Fibroblast of skin of right biceps (primary cell): ENCODE measurements around the gene CDY1.
"Not testable (repeated sequence)": the region's sequence is repeated elsewhere in the genome, so short reads cannot be mapped to it uniquely, and the experiment has no call there.

Experiments
- DNase-seq: peaks from one replicate; pipeline ENCODE4 v3.0.0-alpha.2; 2013

The CDY1 gene, protein sequence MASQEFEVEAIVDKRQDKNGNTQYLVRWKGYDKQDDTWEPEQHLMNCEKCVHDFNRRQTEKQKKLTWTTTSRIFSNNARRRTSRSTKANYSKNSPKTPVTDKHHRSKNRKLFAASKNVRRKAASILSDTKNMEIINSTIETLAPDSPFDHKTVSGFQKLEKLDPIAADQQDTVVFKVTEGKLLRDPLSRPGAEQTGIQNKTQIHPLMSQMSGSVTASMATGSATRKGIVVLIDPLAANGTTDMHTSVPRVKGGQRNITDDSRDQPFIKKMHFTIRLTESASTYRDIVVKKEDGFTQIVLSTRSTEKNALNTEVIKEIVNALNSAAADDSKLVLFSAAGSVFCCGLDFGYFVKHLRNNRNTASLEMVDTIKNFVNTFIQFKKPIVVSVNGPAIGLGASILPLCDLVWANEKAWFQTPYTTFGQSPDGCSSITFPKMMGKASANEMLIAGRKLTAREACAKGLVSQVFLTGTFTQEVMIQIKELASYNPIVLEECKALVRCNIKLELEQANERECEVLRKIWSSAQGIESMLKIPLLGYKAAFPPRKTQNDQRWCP

DNA sequence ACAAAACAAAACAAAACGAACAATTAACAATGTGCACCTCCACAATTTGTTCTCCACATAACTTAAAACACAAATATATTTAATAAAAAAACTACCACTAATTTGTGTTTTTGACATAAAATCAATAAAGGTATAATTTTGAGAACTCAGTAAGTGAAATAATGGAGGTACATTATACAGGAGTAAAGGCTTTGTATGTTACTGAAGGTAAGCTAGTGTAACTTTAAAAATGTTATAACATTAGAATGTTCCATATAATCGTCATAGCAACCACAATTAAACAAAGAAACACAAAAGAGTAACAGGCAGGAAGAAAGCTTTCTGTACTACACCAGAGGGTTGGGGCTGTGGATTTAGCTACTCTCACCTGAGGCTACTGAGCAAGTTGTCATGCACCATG lies at the start of gene CDY1:
TSS of gene CDY1 (plus strand) at position 301 of the 400 bp plus-strand sequence. CDS start 326 bp downstream, outside the sequence.
- not testable (repeated sequence) for DNase-seq

DNA sequence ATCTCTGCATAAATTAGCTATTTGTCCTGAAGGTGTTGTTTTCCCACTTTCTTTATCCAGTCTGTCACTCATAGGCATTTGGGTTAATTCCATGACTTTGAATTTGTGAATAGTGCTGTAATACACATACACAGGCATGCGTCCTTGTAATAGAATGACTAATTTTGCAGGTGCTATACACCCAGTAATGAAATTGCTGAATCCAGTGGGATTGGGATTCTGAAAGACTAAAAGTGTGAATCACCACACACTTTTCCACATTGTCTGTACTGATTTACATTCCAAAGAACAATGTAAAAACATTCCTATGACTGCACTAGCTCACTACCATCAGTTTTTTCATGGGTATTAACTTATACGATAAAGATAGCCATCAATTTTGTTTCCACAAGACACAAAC lies 28.6 kb upstream of the CDY1 start:
- not testable (repeated sequence) for DNase-seq

DNA sequence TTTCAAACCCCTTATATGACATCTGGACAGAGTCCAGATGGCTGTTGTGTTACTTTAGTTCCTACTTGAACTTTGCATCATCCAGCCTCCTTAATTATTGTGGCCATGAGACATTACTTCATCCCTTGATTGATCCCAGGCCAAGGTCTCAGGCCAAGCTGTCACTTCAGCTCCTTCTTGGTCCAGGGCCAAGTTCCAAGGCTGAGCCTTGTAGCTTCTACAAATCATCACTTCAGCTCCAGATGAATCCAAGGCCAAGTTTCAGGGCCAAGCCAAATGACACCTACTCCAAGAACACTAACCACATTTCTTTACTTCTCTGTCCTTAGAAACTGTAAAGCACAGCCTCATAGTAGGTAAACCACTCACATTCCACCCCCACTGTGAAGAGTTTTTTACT lies 1.7 kb upstream of the CDY1 start:
- DNase-seq: not testable (repeated sequence)

DNA sequence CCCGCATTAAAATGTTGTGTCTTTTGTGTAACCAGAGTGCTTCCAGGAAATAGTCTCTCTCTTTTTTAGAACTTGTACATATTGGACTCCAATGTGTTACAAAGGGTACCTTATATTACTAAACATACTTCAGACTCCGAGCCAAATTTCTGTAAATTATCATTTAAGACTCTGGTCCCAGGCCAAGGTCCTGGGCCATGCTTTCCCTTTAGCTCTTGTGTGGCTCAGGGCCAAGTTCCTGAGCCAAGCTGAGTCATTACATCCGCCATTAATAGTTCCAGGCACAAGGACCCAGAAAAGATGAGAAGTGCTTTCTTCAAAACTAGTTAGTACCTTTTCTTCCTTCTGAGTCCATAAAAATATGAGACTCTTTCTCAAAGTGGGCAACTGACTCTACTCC lies 4.6 kb downstream of the CDY1 start:
- not testable (repeated sequence) for DNase-seq

DNA sequence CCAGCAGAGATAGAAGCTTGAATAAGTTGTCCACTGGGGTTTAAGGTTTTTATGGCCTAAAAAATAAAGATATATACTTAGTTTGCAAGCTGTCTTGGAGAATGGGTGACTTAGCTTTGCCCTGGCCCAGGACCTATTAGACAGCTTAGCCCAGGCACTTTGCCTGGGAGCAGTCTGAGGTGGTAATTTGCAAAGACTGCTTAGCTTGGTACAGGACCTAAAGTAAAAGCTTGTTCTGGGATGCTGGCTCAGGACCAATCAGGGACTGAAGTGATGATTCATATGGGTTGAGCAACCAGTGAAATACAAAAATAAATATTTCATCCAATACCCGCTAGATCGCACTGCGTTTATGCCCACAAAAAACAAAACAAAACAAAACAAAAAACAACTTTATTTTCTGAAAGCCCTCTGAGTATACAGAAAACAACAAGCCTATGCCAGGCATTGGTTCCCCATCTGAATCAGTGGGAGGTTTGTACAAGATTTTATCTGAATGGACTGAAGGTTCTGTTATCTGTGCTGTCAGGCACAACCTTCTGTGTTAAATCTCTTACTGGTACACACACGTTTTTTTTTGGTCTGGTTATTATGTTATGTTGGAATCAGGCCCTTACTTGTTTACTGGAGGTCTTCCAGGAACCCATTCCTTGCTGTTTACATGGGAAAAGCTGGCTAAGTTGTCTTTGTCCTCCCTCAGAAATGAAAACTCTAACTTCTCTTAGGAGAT lies 8.6 kb downstream of the CDY1 start:
- not testable (repeated sequence) for DNase-seq

DNA sequence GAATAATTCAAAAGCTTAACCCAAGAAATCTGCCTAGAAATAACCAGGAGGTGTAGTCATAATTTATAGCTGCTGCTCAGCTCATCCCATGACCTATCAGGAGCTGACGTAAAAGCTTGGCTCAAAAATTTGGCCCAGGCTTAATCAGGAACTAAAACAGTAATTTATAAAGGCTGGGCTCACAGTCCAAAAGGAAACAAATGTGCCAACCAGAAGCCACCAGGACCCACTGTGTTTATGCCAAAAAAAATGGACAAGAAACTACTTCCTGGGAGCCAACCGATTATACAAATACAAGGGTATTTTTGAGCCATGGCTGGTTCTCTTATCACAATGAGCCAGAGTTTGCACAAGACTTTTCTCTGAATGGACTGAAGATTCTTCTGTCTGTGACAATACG lies 17.9 kb downstream of the CDY1 start:
- not testable (repeated sequence) for DNase-seq

DNA sequence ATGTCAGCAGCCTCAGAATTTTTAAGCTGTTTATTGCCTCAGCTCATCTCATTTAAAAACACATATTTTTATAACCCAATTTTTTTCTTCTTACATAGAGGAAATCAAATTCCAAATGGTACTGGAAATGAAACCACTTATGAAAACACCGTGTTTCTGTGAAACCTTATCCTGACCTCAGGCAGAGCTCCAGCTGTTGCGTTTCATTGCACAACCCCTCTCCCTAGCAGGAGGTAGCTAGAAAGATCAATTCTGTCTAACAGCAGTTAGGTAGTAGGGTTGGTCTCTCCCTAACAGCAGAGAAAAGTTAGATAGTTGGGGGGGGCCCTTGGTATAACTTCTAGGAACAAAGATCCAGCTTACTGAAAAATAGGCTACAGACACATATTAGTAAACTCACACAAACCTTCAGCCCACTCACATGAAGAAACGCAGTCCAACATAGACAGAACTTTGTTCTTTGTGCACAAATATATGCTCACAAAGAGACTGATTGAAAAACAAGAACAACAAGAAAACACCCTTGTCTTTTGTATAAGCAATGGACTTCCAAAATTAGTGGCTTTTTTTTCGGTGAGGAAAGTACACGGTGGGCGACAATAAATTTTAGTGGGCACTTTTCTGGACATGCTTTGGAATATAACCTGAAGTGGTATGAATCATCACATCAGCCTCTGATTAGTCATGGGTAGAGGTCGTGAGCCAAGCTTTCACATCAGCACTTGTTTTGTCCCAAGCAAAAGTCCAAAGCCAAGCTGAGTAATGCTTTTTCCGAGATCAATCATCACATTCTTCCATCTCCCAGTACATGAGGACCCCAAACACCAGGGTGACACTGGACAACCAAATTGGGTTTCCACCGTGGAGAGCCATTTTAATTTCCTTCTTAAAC lies 21.4 kb downstream of the CDY1 start:
- not testable (repeated sequence) for DNase-seq
